ENCODE measurements around the gene TTLL3.
A peak's percentile ranks its signal among the peaks of the same experiment; 100 is the strongest.

TTLL3 gene

GRCh38 chr3:9780910-9781309, 29.2 kb upstream of the TTLL3 start:
- DNase-seq = no peak

- DNase-seq = no peak
Observed at GRCh38 chr3:9781551-9781950, 28.5 kb upstream of the TTLL3 start.

GRCh38 chr3:9781978-9782603, 28.0 kb upstream of the TTLL3 start:
- DNase-seq = no peak

- no peak for DNase-seq
Observed at GRCh38 chr3:9782770-9783169, 27.3 kb upstream of the TTLL3 start.

GRCh38 chr3:9783954-9784353, 26.1 kb upstream of the TTLL3 start:
- DNase-seq = no peak

- no peak for DNase-seq
Observed at GRCh38 chr3:9784965-9785364, 25.1 kb upstream of the TTLL3 start.

GRCh38 chr3:9785602-9786001, 24.5 kb upstream of the TTLL3 start:
- no peak for DNase-seq

DNA sequence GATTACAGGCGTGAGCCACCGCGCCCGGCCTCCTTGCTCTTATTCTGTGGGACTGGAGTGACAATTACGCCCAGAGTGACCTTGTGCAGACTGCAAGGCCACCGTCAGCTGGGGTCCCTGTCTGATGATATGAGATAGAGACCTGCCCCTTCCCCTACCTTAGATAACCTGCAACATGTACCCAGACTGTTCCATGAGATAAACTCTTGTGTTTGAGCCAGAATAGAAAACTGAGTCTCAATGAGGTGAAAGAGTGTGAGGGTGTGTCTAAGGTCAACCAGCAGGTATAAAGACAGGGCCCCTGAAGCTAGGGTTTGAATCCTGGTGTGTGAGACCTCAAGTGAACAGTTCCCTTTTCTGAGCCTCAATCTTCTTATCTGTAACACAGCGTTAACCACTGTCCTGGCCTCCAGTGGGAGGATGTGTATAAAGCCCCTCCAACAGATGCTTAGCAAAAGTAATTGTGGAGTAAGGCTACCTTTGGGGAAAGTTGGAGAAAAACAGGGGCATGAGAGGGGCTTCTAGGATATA, 23.8 kb upstream of the TTLL3 start:
- no peak for DNase-seq

GRCh38 chr3:9786825-9787669, 23.0 kb upstream of the TTLL3 start:
- no peak for DNase-seq

DNA sequence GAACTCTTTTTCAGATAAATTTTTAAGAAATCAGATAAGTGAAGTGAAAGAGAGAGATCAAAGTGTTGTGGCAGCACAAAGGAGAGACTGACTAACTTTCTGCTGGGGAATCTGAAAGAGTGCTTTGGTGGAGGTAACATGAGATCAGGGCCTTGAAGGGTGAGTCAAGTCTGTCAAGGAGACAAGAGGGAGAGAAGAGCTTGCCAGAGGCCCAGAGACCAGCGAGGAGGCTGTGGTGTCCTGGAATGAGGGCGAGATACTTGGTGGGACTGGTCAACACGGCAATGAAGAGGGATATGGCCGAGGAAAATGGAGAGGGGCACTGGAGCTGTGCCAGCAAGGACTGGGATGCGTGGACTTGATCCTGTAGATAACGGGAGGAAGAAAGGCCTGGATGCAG, 22.3 kb upstream of the TTLL3 start:
- DNase-seq = no peak

GRCh38 chr3:9791127-9791526, 18.9 kb upstream of the TTLL3 start:
- DNase-seq = no peak

DNA sequence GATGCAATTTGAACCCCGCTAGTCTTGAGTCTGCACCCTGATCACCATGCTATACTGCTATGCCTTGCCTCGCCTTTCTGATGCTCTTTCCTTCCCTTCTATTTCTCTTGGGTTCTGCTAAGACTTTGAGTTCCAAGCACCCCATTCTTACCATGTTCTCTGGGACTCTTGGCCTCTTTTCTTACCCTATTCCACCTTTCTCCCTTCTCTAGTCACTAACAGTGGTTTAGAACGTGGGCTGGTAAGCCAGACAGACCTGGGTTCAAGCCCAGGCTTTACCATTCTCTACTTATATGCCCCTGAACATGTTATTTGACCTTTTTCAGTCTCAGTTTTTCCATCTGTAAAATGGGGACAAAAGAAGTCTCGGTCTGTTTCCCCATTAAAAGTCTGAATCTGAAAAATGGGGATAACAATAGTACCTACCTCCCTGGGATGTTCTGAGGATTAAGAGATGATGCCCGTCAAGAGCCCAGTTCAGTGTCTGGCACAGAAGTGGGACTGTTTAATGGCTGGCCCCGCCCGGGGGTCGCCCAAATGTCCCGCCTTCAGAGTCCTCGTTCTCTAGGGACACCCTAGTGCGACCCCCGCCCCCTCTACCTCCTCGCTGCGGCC, 18.2 kb upstream of the TTLL3 start:
- no peak for DNase-seq

- DNase-seq = peak; percentile 100
Observed at GRCh38 chr3:9792405-9793160, 17.5 kb upstream of the TTLL3 start, which contains the start of the genes ARPC4 and TADA3. Gene ARPC4 (plus strand): TSS chr3:9793082. CDS start chr3:9793122, 40 bp downstream. Gene TADA3 (minus strand): TSS chr3:9792473. CDS start chr3:9791466, 1,007 bp downstream.

DNA sequence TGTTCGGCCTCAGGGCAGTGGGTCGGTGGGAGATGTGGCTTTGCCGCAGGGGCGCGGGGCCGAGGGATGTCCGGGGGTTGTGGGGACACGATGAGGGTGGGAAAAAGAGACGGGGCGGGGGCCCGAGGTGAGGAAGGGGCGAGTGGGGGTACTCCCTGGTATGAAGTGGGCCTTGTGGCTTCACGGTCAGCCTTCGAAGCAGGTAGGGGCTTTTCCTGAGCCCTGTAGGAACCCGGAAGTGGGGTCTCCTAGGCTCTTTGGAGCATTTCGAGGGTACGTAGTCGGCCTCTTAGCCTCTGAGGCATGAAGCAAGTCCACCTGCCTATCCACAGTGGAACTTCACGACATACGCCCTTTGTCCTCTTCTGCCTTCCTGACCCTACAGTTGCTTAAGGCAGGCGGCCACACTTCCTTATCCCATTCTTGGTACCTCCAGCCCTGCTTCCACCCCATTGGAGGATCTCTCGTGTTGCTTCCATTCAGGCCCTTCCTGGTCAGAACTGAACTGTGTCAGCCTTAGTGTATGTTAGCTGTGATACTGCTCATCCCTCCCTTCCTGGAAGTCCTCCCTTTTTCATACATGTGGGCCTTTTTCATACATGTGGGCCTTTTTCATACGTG, 16.8 kb upstream of the TTLL3 start:
- no peak for DNase-seq

DNA sequence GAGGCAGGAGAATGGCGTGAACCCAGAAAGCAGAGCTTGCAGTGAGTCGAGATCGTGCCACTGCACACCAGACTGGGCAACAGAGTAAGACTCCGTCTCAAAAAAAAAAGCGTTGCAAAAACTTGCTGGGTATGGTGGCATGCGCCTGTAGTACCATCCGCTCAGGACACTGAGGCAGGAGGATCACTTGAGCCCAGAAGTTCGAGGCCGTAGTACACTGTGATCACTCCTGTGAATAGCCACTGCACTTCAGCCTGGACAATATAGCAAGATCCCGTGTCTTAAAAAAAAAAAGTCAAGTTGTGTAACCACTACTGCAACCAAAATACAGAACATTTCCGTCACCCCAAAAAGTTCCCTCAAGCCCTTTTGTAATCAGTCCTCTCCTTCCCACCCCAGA, 15.7 kb upstream of the TTLL3 start:
- DNase-seq = no peak

GRCh38 chr3:9795207-9795606, 14.9 kb upstream of the TTLL3 start:
- DNase-seq = no peak

GRCh38 chr3:9797196-9797945, 12.7 kb upstream of the TTLL3 start:
- DNase-seq = no peak

GRCh38 chr3:9800529-9800928, 9.5 kb upstream of the TTLL3 start:
- DNase-seq = no peak

DNA sequence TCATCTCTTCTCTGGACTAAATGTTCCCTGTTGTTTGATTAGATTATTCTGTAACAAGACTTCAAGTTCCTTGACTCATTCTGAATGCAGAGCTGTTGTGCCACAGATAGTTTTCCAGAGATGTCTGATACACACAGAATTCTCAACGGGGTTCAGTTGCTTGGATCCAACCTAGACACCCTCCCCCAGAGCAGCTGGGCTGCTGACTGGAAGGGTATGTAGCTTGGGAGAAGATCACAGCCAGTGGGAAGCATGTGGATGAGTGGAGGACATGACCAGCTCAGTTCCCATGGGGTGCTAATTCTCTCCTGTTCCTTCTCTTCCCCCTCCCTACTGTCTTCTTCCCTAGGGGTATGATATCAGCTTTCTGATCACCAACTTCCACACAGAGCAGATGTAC, 6.6 kb upstream of the TTLL3 start:
- no peak for DNase-seq

GRCh38 chr3:9804996-9805395, 5.1 kb upstream of the TTLL3 start:
- DNase-seq = no peak

DNA sequence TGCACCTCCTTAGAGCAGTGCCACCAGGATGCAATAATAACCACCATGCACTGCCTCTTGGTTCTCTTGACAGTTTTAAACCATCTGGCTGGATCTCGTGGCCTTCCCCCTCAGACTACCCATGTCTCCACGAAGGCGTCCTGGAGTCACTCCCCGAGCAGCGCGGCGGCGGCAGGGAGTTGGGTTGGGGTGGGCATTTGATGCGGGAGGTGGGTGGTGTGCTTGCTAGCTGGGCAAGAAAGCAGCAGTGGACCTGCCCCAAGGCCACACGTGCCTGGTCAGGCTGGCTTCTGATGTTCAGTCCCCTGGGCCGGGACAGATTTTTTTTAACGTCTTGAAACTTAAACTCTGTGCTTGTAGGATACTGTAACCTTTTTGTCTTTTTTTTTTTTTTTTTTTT, 3.9 kb upstream of the TTLL3 start:
- no peak for DNase-seq

Measured in right kidney (tissue), 1 donor.